HEK293 (cell line): ENCODE measurements around the gene SRP9.
"Not testable (repeated sequence)": the region's sequence is repeated elsewhere in the genome, so short reads cannot be mapped to it uniquely, and the experiment has no call there.

Source experiments
- CTCF ChIA-PET: fragments of 350-600 bp; formaldehyde crosslinking; extraction: SDS; loops from one replicate; lab custom pipeline; 2021; ENCODE audit warnings: antibody characterized with exemption; lab: Yijun Ruan, JAX
- POLR2A ChIA-PET: fragments of 300-600 bp; formaldehyde crosslinking; extraction: SDS; loops from one replicate; lab custom pipeline; 2020; ENCODE audit warnings: antibody characterized with exemption, inconsistent platforms; lab: Yijun Ruan, JAX
- H3K27ac ChIP-seq: fragments of 200-500 bp; sonication (Bioruptor generic); 2 replicates; pipeline ENCODE4 v1.5.1; 2014; ENCODE audit warnings: low read depth, low read length, control low read depth, inconsistent platforms; ENCODE audit errors: extremely low read depth
- H3K36me3 ChIP-seq, 2 experiments: fragments of 200-500 bp in 1 of 2; sonication (Bioruptor generic) in 1 of 2; 1 replicate in 1 of 2; 2 replicates in 1 of 2; pipeline ENCODE4 v1.5.1; 2014 to 2017; ENCODE audit warnings: inconsistent platforms in 2 of 2, low read length in 2 of 2; ENCODE audit not compliant: control insufficient read depth in 2 of 2, insufficient read depth in 1 of 2
- H3K4me1 ChIP-seq: fragments of 200-500 bp; sonication (Bioruptor generic); 2 replicates; pipeline ENCODE4 v1.5.1; 2014; ENCODE audit warnings: mild to moderate bottlenecking, low read length, inconsistent platforms; ENCODE audit not compliant: control insufficient read depth, insufficient read depth
- H3K4me3 ChIP-seq: 2 replicates; pipeline ENCODE4 v1.5.1; 2011; ENCODE audit warnings: low read depth, mild to moderate bottlenecking, control low read depth, low read length, moderate library complexity
- H3K9me3 ChIP-seq: fragments of 200-500 bp; sonication (Bioruptor generic); 2 replicates; pipeline ENCODE4 v1.5.1; 2014; ENCODE audit warnings: low read depth, low read length, inconsistent platforms; ENCODE audit not compliant: control insufficient read depth, insufficient read depth
- MYNN ChIP-seq: fragments of 450-650 bp; formaldehyde crosslinking; IDR thresholded peaks from 2 replicates; pipeline ENCODE4 v1.5.1; 2016; ENCODE audit warnings: missing biosample characterization, missing genetic modification characterization, borderline replicate concordance
- SCRT1 ChIP-seq: fragments of 450-650 bp; formaldehyde crosslinking; IDR thresholded peaks from 2 replicates; pipeline ENCODE4 v1.5.1; 2016; ENCODE audit warnings: missing biosample characterization, missing genetic modification characterization, borderline replicate concordance
- SCRT2 ChIP-seq: fragments of 450-650 bp; formaldehyde crosslinking; IDR thresholded peaks from 2 replicates; pipeline ENCODE4 v1.5.1; 2016; ENCODE audit warnings: missing biosample characterization, missing genetic modification characterization
- SETDB1 ChIP-seq: IDR thresholded peaks from one replicate; pipeline ENCODE4 v1.6.1; 2017; ENCODE audit warnings: mild to moderate bottlenecking, low read length, moderate library complexity, mixed read lengths; ENCODE audit not compliant: insufficient read length
- TRIM28 ChIP-seq: IDR thresholded peaks from 2 replicates; pipeline ENCODE4 v1.6.1; 2011; ENCODE audit warnings: low read length, control low read depth, borderline replicate concordance
- ZBTB44 ChIP-seq: fragments of 450-650 bp; IDR thresholded peaks from 2 replicates; pipeline ENCODE4 v1.5.1; 2018; ENCODE audit warnings: missing biosample characterization, mild to moderate bottlenecking, missing genetic modification characterization
- ZNF2 ChIP-seq: fragments of 450-650 bp; formaldehyde crosslinking; IDR thresholded peaks from 2 replicates; pipeline ENCODE4 v1.5.1; 2016; ENCODE audit warnings: missing biosample characterization, missing genetic modification characterization
- ZNF202 ChIP-seq: fragments of 450-650 bp; formaldehyde crosslinking; IDR thresholded peaks from 2 replicates; pipeline ENCODE4 v1.5.1; 2016; ENCODE audit warnings: missing biosample characterization, missing genetic modification characterization, borderline replicate concordance
- ZNF23 ChIP-seq: fragments of 450-650 bp; formaldehyde crosslinking; IDR thresholded peaks from 2 replicates; pipeline ENCODE4 v1.5.1; 2016; ENCODE audit warnings: missing biosample characterization, missing genetic modification characterization, borderline replicate concordance
- ZNF670 ChIP-seq: fragments of 450-650 bp; formaldehyde crosslinking; IDR thresholded peaks from 2 replicates; pipeline ENCODE4 v1.5.1; 2016; ENCODE audit warnings: missing biosample characterization, missing genetic modification characterization, low read depth

Gene SRP9

DNA sequence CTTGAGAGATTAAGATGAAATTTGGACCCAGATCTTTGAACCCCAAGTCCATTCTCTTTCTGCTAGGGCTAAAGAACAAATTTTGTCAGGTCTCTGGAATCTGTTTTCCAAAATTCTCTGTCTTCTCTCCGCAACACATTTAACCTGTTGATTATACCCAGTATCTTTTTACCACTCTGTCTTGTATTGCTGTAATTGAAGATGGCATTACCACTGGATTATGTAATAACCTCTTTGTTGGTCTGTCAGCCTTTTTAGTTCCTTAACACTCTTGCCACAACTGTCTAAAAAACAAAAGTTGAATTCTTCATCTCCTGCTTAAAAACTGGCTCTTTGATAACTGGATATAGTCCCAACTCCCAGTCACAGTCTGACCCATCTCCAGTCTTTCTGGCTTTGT, 3.0 kb downstream of the SRP9 start:
- Histone ChIP-seq H3K36me3 (peaks cover 42 to 52% of the 10 kb centered on the region in 2 experiments), H3K27ac (no peak overlapping the region; the same call in 1 of the 2 replicates), H3K9me3 (no peaks in the 10 kb centered on the region), H3K4me3 (no peak overlapping the region), H3K4me1 (peaks cover 12% of the 10 kb centered on the region)
- TF ChIP-seq SCRT1 (tag by site-specific recombination) (peak; percentile 98), ZNF2 (tag by site-specific recombination) (no peak), SCRT2 (tag by site-specific recombination) (peak; percentile 97)
- POLR2A ChIA-PET, result interaction anchor here (0.6 to 1.5 kb wide), 3 partner anchors 102 to 293 kb away, joined by 3 to 7 read pairs (median 5); partner anchors contain the start of gene TMEM63A
- CTCF ChIA-PET, result interaction anchor here (0.6 to 25.5 kb wide), 4 partner anchors 8 to 300 kb away, joined by 3 to 567 read pairs (median 4); no protein-coding TSS in a partner anchor

DNA sequence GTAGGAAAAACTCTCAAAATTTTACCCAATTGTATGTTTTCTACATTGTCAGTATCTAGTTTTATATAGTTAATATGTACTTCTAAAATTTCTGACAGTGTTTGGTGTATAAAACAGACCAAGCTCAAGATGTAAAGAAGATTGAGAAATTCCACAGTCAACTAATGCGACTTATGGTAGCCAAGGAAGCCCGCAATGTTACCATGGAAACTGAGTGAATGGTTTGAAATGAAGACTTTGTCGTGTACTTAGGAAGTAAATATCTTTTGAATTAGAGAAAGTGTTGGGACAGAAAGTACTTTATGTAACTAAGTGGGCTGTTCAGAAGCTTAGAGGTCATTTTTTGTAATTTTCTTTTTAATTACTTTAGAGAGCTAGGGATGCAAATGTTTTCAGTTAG, 11.5 kb downstream of the SRP9 start:
- H3K4me3 ChIP-seq, H3K27ac ChIP-seq, H3K9me3 ChIP-seq, H3K4me1 ChIP-seq: not testable (repeated sequence)
- 0 out of 2 replicates have a peak, but pooled peaks have one; percentile 21 for TF ChIP-seq ZBTB44 (tag by site-specific recombination)
- peaks cover 64 to 84% of the 10 kb centered on the region in 2 experiments for H3K36me3 ChIP-seq
- ChIA-PET CTCF (interaction anchor here (1.0 to 1.4 kb wide), 4 partner anchors 10 to 315 kb away, joined by 3 to 6 read pairs (median 4); partner anchors contain the start of gene SRP9), POLR2A (interaction anchor here (2.0 kb wide), 1 partner anchor 12 kb away, joined by 8 read pairs; the partner anchor contains the start of gene SRP9)

GRCh38 chr1:225794954-225795353, 17.3 kb downstream of the SRP9 start:
- no peak overlapping the region for H3K4me3 ChIP-seq
- CTCF ChIA-PET, result interaction anchor here (0.6 kb wide), 1 partner anchor 19 kb away, joined by 3 read pairs; no protein-coding TSS in a partner anchor
- H3K9me3 ChIP-seq, result no peaks in the 10 kb centered on the region
- H3K4me1 ChIP-seq, result no peaks in the 10 kb centered on the region
- no peak overlapping the region for H3K27ac ChIP-seq
- no peak for TF ChIP-seq MYNN
- peak; percentile 66; the same call in 1 of the 2 replicates for TF ChIP-seq TRIM28
- TF ChIP-seq ZNF670, result no peak
- no peak for TF ChIP-seq ZNF23 (tag by site-specific recombination)
- TF ChIP-seq SETDB1, result peak; percentile 86
- peaks cover 12 to 36% of the 10 kb centered on the region in 2 experiments for H3K36me3 ChIP-seq
- POLR2A ChIA-PET, result no interaction called here

GRCh38 chr1:225796097-225796496, 18.5 kb downstream of the SRP9 start:
- ChIA-PET POLR2A (interaction anchor here (0.6 to 0.8 kb wide), 2 partner anchors 17 to 164 kb away, joined by 4 to 5 read pairs; no protein-coding TSS in a partner anchor), CTCF (interaction anchor here (0.6 kb wide), 2 partner anchors 25 to 81 kb away, joined by 3 read pairs; no protein-coding TSS in a partner anchor)
- H3K4me3 ChIP-seq, H3K4me1 ChIP-seq, H3K27ac ChIP-seq, H3K9me3 ChIP-seq: not testable (repeated sequence)
- TF ChIP-seq ZNF202 (tag by site-specific recombination), result peak; percentile 21; the same call in 1 of the 2 replicates
- peaks cover 4 to 25% of the 10 kb centered on the region in 2 experiments; a peak in 2 of 3 replicates for H3K36me3 ChIP-seq

- H3K27ac ChIP-seq, H3K36me3 ChIP-seq, H3K4me3 ChIP-seq, H3K9me3 ChIP-seq, H3K4me1 ChIP-seq: not testable (repeated sequence)
- POLR2A ChIA-PET, result interaction anchor here (0.9 to 1.6 kb wide), 2 partner anchors 9 to 13 kb away, joined by 4 to 6 read pairs; partner anchors contain the start of gene EPHX1
- CTCF ChIA-PET, result interaction anchor here (0.6 to 1.3 kb wide), 3 partner anchors 24 to 158 kb away, joined by 3 to 8 read pairs (median 4); partner anchors contain the start of gene SRP9
- TF ChIP-seq SCRT2 (tag by site-specific recombination), result 0 out of 2 replicates have a peak, but pooled peaks have one; percentile 16
Measured at GRCh38 chr1:225801146-225801545, 23.5 kb downstream of the SRP9 start.
